DMS114 treated with DMSO at 0.1 percent for 48 hours (cell line): ENCODE data around the gene ZBTB48.
"Not testable (repeated sequence)": the region's sequence is repeated elsewhere in the genome, so short reads cannot be mapped to it uniquely, and the experiment has no call there.

Experiments
- DNase-seq: peaks from one replicate; lab custom pipeline; 2025; ENCODE audit not compliant: unreplicated experiment; lab: John Stamatoyannopoulos, UW

Gene ZBTB48

GRCh38 chr1:6631058-6631457 is 51.3 kb downstream of the ZBTB48 start:
- DNase-seq = no peak

GRCh38 chr1:6632588-6633514 is 53.1 kb downstream of the ZBTB48 start:
- no peak for DNase-seq

- DNase-seq = peak; percentile 30
Observed at GRCh38 chr1:6634371-6635052, 54.7 kb downstream of the ZBTB48 start.

GRCh38 chr1:6635161-6635909 is 55.5 kb downstream of the ZBTB48 start:
- no peak for DNase-seq

- no peak for DNase-seq
Observed at GRCh38 chr1:6635910-6636760, 56.3 kb downstream of the ZBTB48 start.

- DNase-seq = not testable (repeated sequence)
Observed at GRCh38 chr1:6636778-6637177, 57.0 kb downstream of the ZBTB48 start.

GRCh38 chr1:6637770-6638169 is 58.0 kb downstream of the ZBTB48 start:
- DNase-seq = no peak

GRCh38 chr1:6638226-6638625 is 58.4 kb downstream of the ZBTB48 start:
- no peak for DNase-seq
